Neural cell (in vitro differentiated cells): ENCODE data around the gene IRF2BPL. TPM values are rescaled to one million over a fixed set of nuclear protein-coding genes. Genes with fewer than 3 reads are reported as not detected.

Experiments used
- H2AFZ ChIP-seq: fragments of 200-600, 300-800 bp; sonication (generic), shearing (Covaris generic); 2 replicates; pipeline ENCODE4 v1.6.0; 2014; ENCODE audit warnings: low read depth, mild to moderate bottlenecking, antibody characterized with exemption, low read length, moderate library complexity
- H3F3A ChIP-seq: fragments of 200-600 bp; shearing (Covaris generic); 2 replicates; pipeline ENCODE4 v1.6.1; 2016; ENCODE audit warnings: mild to moderate bottlenecking, moderate library complexity, mixed read lengths, antibody characterized with exemption, low read length; ENCODE audit not compliant: insufficient read depth, poor library complexity, severe bottlenecking
- H3K27ac ChIP-seq: fragments of 200-600, 300-800 bp; sonication (generic), shearing (Covaris generic); 2 replicates; pipeline ENCODE4 v1.5.1; 2014; ENCODE audit warnings: mild to moderate bottlenecking, low read length, moderate library complexity
- H3K27me3 ChIP-seq: fragments of 300-800, 200-600 bp; sonication (generic), shearing (Covaris generic); 2 replicates; pipeline ENCODE4 v1.6.0; 2014; ENCODE audit warnings: mild to moderate bottlenecking, low read depth, low read length, moderate library complexity; ENCODE audit not compliant: insufficient read depth
- H3K36me3 ChIP-seq: fragments of 300-800, 200-600 bp; sonication (generic), shearing (Covaris generic); 2 replicates; pipeline ENCODE4 v1.5.1; 2014; ENCODE audit warnings: mild to moderate bottlenecking, antibody characterized with exemption, low read length, moderate library complexity; ENCODE audit not compliant: insufficient read depth
- H3K4me2 ChIP-seq: fragments of 300-800, 200-600 bp; sonication (generic), shearing (Covaris generic); 2 replicates; pipeline ENCODE4 v1.6.0; 2014; ENCODE audit warnings: mild to moderate bottlenecking, low read length
- H3K4me3 ChIP-seq: fragments of 300-800, 200-600 bp; sonication (generic), shearing (Covaris generic); 2 replicates; pipeline ENCODE4 v1.5.1; 2014; ENCODE audit warnings: mild to moderate bottlenecking, low read length, moderate library complexity
- H3K79me2 ChIP-seq: fragments of 200-600 bp; shearing (Covaris generic); replicated peaks from 2 replicates; pipeline ENCODE4 v1.6.0; 2014; ENCODE audit warnings: mild to moderate bottlenecking, low read length, moderate library complexity; ENCODE audit not compliant: insufficient read depth
- H3K9ac ChIP-seq: fragments of 300-800, 200-600 bp; sonication (generic), shearing (Covaris generic); 2 replicates; pipeline ENCODE4 v1.6.1; 2016; ENCODE audit warnings: mild to moderate bottlenecking, low read length, mixed read lengths
- H3K9me2 ChIP-seq: fragments of 200-600 bp; shearing (Covaris generic); 2 replicates; pipeline ENCODE4 v1.6.1; 2016; ENCODE audit warnings: mild to moderate bottlenecking, low read length, mixed read lengths; ENCODE audit not compliant: insufficient read depth
- H3K9me3 ChIP-seq: fragments of 200-600, 300-800 bp; sonication (generic), shearing (Covaris generic); 2 replicates; pipeline ENCODE4 v1.6.1; 2016; ENCODE audit warnings: mild to moderate bottlenecking, mixed run types, low read length, moderate library complexity, mixed read lengths
- H4K20me1 ChIP-seq: fragments of 200-600 bp; shearing (Covaris generic); 2 replicates; pipeline ENCODE4 v1.6.1; 2016; ENCODE audit warnings: mild to moderate bottlenecking, mixed run types; ENCODE audit not compliant: insufficient read depth
- EP300 ChIP-seq: fragments of 450-650 bp; conservative IDR thresholded peaks from 2 replicates; pipeline ENCODE4 v1.6.1; 2014; ENCODE audit warnings: antibody characterized with exemption, mild to moderate bottlenecking, moderate library complexity; ENCODE audit not compliant: poor library complexity, severe bottlenecking
- EZH2 ChIP-seq: fragments of 200-600, 300-800 bp; shearing (Covaris generic), sonication (generic); IDR thresholded peaks from 2 replicates; pipeline ENCODE4 v1.6.1; 2014; ENCODE audit warnings: antibody characterized with exemption, low read length, borderline replicate concordance, mild to moderate bottlenecking; ENCODE audit not compliant: insufficient read depth, poor library complexity, severe bottlenecking
- MXI1 ChIP-seq: fragments of 450-650 bp; conservative IDR thresholded peaks from 2 replicates; pipeline ENCODE4 v1.6.1; 2014; ENCODE audit warnings: antibody characterized with exemption, mild to moderate bottlenecking; ENCODE audit not compliant: poor library complexity, severe bottlenecking
- POLR2AphosphoS5 ChIP-seq: IDR thresholded peaks from 2 replicates; pipeline ENCODE4 v1.6.1; 2012
- RAD21 ChIP-seq: fragments of 450-650 bp; conservative IDR thresholded peaks from 2 replicates; pipeline ENCODE4 v1.6.1; 2014; ENCODE audit warnings: antibody characterized with exemption, mild to moderate bottlenecking, moderate library complexity
- SMC3 ChIP-seq: fragments of 450-650 bp; conservative IDR thresholded peaks from 2 replicates; pipeline ENCODE4 v1.6.1; 2014; ENCODE audit warnings: antibody characterized with exemption, mild to moderate bottlenecking, moderate library complexity; ENCODE audit not compliant: poor library complexity
- TAF1 ChIP-seq: IDR thresholded peaks from 2 replicates; pipeline ENCODE4 v1.6.1; 2012; ENCODE audit warnings: low read depth
- polyA plus RNA-seq: library from polyadenylated mRNA; depleted of rRNA; stranded (reverse); fragments of >200 nt; gene quantifications from 2 replicates; pipeline ENCODE4 v1.2.3, GENCODE V29; 2014
- TF ChIP-seq, protein P1 (sequence below): fragments of 450-650 bp; IDR thresholded peaks from 2 replicates; pipeline ENCODE4 v1.5.1; 2014; ENCODE audit warnings: antibody characterized with exemption, mild to moderate bottlenecking, moderate library complexity; ENCODE audit not compliant: poor library complexity, severe bottlenecking
- TF ChIP-seq, protein P2 (sequence below): IDR thresholded peaks from 2 replicates; pipeline ENCODE4 v1.6.1; 2012; ENCODE audit warnings: borderline replicate concordance

IRF2BPL gene
- polyA plus RNA-seq, 1 donor from 2014 or later, result 42.9 TPM

DNA sequence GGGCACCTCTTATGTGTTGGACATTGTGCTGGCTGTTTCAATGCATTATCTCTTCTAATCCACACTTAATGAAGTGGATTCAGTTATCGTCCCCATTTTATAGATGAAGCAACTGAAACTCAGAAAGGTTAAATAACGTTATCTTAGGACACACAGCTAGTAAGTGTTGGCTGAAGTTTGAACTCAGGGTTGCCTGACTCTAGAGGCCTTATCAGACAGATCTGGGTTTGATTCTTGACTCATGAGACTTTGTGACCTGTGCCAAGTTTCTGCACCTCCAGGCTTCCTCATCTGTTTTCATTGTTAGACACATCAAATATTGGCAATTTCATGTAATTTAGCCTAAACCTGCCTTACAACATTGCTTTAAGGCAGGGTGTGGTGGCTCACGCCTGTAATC lies 18.2 kb upstream of the IRF2BPL start (continued):
- TF ChIP-seq, protein P1, sequence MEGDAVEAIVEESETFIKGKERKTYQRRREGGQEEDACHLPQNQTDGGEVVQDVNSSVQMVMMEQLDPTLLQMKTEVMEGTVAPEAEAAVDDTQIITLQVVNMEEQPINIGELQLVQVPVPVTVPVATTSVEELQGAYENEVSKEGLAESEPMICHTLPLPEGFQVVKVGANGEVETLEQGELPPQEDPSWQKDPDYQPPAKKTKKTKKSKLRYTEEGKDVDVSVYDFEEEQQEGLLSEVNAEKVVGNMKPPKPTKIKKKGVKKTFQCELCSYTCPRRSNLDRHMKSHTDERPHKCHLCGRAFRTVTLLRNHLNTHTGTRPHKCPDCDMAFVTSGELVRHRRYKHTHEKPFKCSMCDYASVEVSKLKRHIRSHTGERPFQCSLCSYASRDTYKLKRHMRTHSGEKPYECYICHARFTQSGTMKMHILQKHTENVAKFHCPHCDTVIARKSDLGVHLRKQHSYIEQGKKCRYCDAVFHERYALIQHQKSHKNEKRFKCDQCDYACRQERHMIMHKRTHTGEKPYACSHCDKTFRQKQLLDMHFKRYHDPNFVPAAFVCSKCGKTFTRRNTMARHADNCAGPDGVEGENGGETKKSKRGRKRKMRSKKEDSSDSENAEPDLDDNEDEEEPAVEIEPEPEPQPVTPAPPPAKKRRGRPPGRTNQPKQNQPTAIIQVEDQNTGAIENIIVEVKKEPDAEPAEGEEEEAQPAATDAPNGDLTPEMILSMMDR, result no peak
- TF ChIP-seq MXI1, result no peak

DNA sequence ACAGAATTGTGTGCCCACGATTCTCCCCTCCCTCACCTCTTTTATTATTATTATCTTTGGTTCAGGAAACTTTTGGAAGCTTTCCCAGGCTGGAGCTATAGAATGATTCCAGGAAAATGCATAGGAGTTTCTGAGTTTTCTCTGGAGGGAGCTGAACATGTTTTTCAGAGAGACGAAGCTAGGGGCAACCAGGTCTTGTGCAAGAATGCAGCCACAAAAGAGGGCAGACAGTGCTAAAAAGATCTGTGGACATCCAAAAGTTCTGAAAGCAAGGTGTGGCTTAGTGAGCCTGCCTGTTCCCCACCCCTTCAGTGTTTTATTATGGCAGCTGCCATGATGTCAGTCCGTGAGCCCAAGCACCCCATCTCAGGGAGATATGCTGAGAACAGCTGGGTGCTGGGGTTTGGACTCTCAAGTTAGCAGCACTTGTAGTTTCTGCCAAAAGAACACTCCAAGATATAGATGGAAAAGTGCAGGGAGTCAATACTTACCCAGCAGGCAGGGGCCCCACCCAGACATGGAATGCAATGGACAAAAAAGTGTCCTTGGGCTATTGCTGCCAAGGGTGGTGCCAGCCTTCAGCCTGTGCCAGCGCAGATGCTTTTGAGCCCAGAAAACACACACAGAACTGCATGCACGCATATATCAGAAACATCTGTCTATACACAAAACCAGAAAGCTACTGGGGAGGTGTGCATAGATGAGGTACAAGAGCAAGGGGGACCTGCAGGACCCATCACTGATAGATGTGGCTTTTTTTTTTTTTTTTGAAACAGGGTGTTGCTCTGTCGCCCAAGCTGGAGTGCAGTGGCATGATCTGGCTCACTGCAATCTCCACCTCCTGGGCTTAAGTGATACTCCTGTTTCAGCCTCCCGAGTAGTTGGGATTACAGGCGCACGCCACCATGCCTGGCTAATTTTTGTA lies 17.0 kb upstream of the IRF2BPL start:
- Histone ChIP-seq H3K9ac (no peak overlapping the region), H3K79me2 (no peaks in the 10 kb centered on the region), H3K9me3 (no peaks in the 10 kb centered on the region), H3K27me3 (no peaks in the 10 kb centered on the region), H4K20me1 (no peaks in the 10 kb centered on the region), H3F3A (no peaks in the 10 kb centered on the region), H3K36me3 (no peaks in the 10 kb centered on the region), H2AFZ (no peak overlapping the region), H3K4me2 (no peak overlapping the region), H3K27ac (no peak overlapping the region), H3K4me3 (no peak overlapping the region), H3K9me2 (no peaks in the 10 kb centered on the region)
- TF ChIP-seq MXI1 (no peak), TAF1 (no peak), POLR2AphosphoS5 (no peak), EZH2 (no peak), SMC3 (no peak), EP300 (no peak), RAD21 (no peak)
- TF ChIP-seq, protein P2, sequence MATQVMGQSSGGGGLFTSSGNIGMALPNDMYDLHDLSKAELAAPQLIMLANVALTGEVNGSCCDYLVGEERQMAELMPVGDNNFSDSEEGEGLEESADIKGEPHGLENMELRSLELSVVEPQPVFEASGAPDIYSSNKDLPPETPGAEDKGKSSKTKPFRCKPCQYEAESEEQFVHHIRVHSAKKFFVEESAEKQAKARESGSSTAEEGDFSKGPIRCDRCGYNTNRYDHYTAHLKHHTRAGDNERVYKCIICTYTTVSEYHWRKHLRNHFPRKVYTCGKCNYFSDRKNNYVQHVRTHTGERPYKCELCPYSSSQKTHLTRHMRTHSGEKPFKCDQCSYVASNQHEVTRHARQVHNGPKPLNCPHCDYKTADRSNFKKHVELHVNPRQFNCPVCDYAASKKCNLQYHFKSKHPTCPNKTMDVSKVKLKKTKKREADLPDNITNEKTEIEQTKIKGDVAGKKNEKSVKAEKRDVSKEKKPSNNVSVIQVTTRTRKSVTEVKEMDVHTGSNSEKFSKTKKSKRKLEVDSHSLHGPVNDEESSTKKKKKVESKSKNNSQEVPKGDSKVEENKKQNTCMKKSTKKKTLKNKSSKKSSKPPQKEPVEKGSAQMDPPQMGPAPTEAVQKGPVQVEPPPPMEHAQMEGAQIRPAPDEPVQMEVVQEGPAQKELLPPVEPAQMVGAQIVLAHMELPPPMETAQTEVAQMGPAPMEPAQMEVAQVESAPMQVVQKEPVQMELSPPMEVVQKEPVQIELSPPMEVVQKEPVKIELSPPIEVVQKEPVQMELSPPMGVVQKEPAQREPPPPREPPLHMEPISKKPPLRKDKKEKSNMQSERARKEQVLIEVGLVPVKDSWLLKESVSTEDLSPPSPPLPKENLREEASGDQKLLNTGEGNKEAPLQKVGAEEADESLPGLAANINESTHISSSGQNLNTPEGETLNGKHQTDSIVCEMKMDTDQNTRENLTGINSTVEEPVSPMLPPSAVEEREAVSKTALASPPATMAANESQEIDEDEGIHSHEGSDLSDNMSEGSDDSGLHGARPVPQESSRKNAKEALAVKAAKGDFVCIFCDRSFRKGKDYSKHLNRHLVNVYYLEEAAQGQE, result no peak
- TF ChIP-seq, protein P1, result no peak
